Thyroid gland (tissue), 4 donors: ENCODE measurements around the gene ELMO1.
A peak's percentile ranks its signal among the peaks of the same experiment; 100 is the strongest.

Experiments used
- CTCF ChIP-seq, 6 experiments: fragments of 200-600 bp in 3 of 6; fragments of 450-650 bp in 3 of 6; sonication (generic) in 3 of 6; IDR thresholded peaks; one replicate each; pipeline ENCODE4 v1.5.1; 2016 to 2019; ENCODE audit warnings: antibody characterized with exemption in 6 of 6, mild to moderate bottlenecking in 2 of 6, inconsistent platforms in 1 of 6, moderate library complexity in 1 of 6
- POLR2A ChIP-seq, 2 donors: fragments of 450-650 bp; IDR thresholded peaks; one replicate each; pipeline ENCODE4 v1.6.1; 2017; ENCODE audit warnings: antibody characterized with exemption in 2 of 2, mild to moderate bottlenecking in 2 of 2, moderate library complexity in 1 of 2

GRCh38 chr7:37281368-37282092 is 167.1 kb downstream of the ELMO1 start:
- peak in 1 of 6 experiments; percentile 6 for TF ChIP-seq CTCF (IDR thresholded peaks at IDR 0.05)
- no peak for TF ChIP-seq POLR2A (IDR thresholded peaks at IDR 0.05)
